Activated naive CD4-positive, alpha-beta T cell treated with anti-CD3 and anti-CD28 coated beads, Interleukin-2, amount 50 U/mL, for 24 hours (primary cell): ENCODE results near the gene RBM19.

Source experiments
- H3K27ac Mint-ChIP-seq: one replicate; pipeline ENCODE4 v1.8.0; 2021; ENCODE audit warnings: mild to moderate bottlenecking, mixed read lengths
- H3K27me3 Mint-ChIP-seq: one replicate; pipeline ENCODE4 v1.8.0; 2021; ENCODE audit warnings: mixed read lengths
- H3K36me3 Mint-ChIP-seq: one replicate; pipeline ENCODE4 v1.8.0; 2021; ENCODE audit warnings: mixed read lengths
- H3K4me1 Mint-ChIP-seq: one replicate; pipeline ENCODE4 v1.8.0; 2021; ENCODE audit warnings: mixed read lengths
- H3K4me3 Mint-ChIP-seq: one replicate; pipeline ENCODE4 v1.8.0; 2021; ENCODE audit warnings: mild to moderate bottlenecking, mixed read lengths
- H3K9me3 Mint-ChIP-seq: one replicate; pipeline ENCODE4 v1.8.0; 2021; ENCODE audit warnings: mixed read lengths

RBM19 gene

GRCh38 chr12:113948151-113948914, 17.8 kb downstream of the RBM19 start:
- Mint-ChIP-seq H3K9me3 (no peaks in the 10 kb centered on the region), H3K36me3 (peaks cover 20% of the 10 kb centered on the region)

GRCh38 chr12:113946175-113946574, 19.9 kb downstream of the RBM19 start:
- no peak overlapping the region for H3K4me3 Mint-ChIP-seq
- H3K27me3 Mint-ChIP-seq = no peaks in the 10 kb centered on the region
- H3K9me3 Mint-ChIP-seq = no peaks in the 10 kb centered on the region
- H3K27ac Mint-ChIP-seq = no peak overlapping the region
- H3K4me1 Mint-ChIP-seq = no peaks in the 10 kb centered on the region
- peaks cover 31% of the 10 kb centered on the region for H3K36me3 Mint-ChIP-seq

More at GRCh38 chr12:113948151-113948914, 17.8 kb downstream of the RBM19 start:
- Mint-ChIP-seq H3K27ac (no peak overlapping the region), H3K4me3 (no peak overlapping the region), H3K4me1 (no peaks in the 10 kb centered on the region), H3K27me3 (no peaks in the 10 kb centered on the region)

- H3K27me3 Mint-ChIP-seq = no peaks in the 10 kb centered on the region
- H3K9me3 Mint-ChIP-seq = no peaks in the 10 kb centered on the region
- peaks cover 30% of the 10 kb centered on the region for H3K36me3 Mint-ChIP-seq
- no peak overlapping the region for H3K4me3 Mint-ChIP-seq
- H3K4me1 Mint-ChIP-seq = no peaks in the 10 kb centered on the region
- no peak overlapping the region for H3K27ac Mint-ChIP-seq
These were observed 20.7 kb downstream of the RBM19 start for GRCh38 chr12:113945174-113946173.

- Mint-ChIP-seq H3K36me3 (peaks cover 31% of the 10 kb centered on the region), H3K9me3 (no peaks in the 10 kb centered on the region), H3K27me3 (no peaks in the 10 kb centered on the region), H3K4me3 (no peak overlapping the region), H3K4me1 (no peaks in the 10 kb centered on the region), H3K27ac (no peak overlapping the region)
These were observed 23.9 kb downstream of the RBM19 start for GRCh38 chr12:113942209-113942608.

- Mint-ChIP-seq H3K4me1 (no peaks in the 10 kb centered on the region), H3K27ac (no peak overlapping the region), H3K27me3 (no peaks in the 10 kb centered on the region), H3K4me3 (no peak overlapping the region), H3K36me3 (peaks cover 34% of the 10 kb centered on the region), H3K9me3 (no peaks in the 10 kb centered on the region)
These were observed 25.0 kb downstream of the RBM19 start for GRCh38 chr12:113941208-113941486.

GRCh38 chr12:113940357-113941207, 25.5 kb downstream of the RBM19 start:
- H3K4me3 Mint-ChIP-seq = no peak overlapping the region
- no peak overlapping the region for H3K27ac Mint-ChIP-seq
- peaks cover 34% of the 10 kb centered on the region for H3K36me3 Mint-ChIP-seq
- H3K4me1 Mint-ChIP-seq = no peaks in the 10 kb centered on the region
- no peaks in the 10 kb centered on the region for H3K9me3 Mint-ChIP-seq
- no peaks in the 10 kb centered on the region for H3K27me3 Mint-ChIP-seq

- Mint-ChIP-seq H3K9me3 (no peaks in the 10 kb centered on the region), H3K4me3 (no peak overlapping the region), H3K36me3 (peaks cover 37% of the 10 kb centered on the region)
These were observed 26.3 kb downstream of the RBM19 start for GRCh38 chr12:113939867-113940266.

GRCh38 chr12:113938471-113938870, 27.7 kb downstream of the RBM19 start:
- H3K36me3 Mint-ChIP-seq = peaks cover 41% of the 10 kb centered on the region
- no peaks in the 10 kb centered on the region for H3K4me1 Mint-ChIP-seq
- no peak overlapping the region for H3K27ac Mint-ChIP-seq

More at GRCh38 chr12:113939867-113940266, 26.3 kb downstream of the RBM19 start:
- Mint-ChIP-seq H3K27ac (no peak overlapping the region), H3K27me3 (no peaks in the 10 kb centered on the region), H3K4me1 (no peaks in the 10 kb centered on the region)

GRCh38 chr12:113936460-113936859, 29.7 kb downstream of the RBM19 start:
- Mint-ChIP-seq H3K36me3 (peaks cover 35% of the 10 kb centered on the region), H3K27ac (no peak overlapping the region), H3K9me3 (no peaks in the 10 kb centered on the region), H3K4me1 (no peaks in the 10 kb centered on the region), H3K4me3 (no peak overlapping the region), H3K27me3 (no peaks in the 10 kb centered on the region)

More at GRCh38 chr12:113938471-113938870, 27.7 kb downstream of the RBM19 start:
- Mint-ChIP-seq H3K4me3 (no peak overlapping the region), H3K27me3 (no peaks in the 10 kb centered on the region), H3K9me3 (no peaks in the 10 kb centered on the region)

- H3K27me3 Mint-ChIP-seq = no peaks in the 10 kb centered on the region
- peaks cover 33% of the 10 kb centered on the region for H3K36me3 Mint-ChIP-seq
- peak overlapping the region; percentile 30 for H3K27ac Mint-ChIP-seq
- peaks cover 5% of the 10 kb centered on the region for H3K4me1 Mint-ChIP-seq
- H3K4me3 Mint-ChIP-seq = no peak overlapping the region
- no peaks in the 10 kb centered on the region for H3K9me3 Mint-ChIP-seq
These were observed 30.7 kb downstream of the RBM19 start for GRCh38 chr12:113935459-113935858.

GRCh38 chr12:113934946-113935345, 31.2 kb downstream of the RBM19 start:
- no peaks in the 10 kb centered on the region for H3K27me3 Mint-ChIP-seq
- peaks cover 6% of the 10 kb centered on the region for H3K4me1 Mint-ChIP-seq
- H3K9me3 Mint-ChIP-seq = no peaks in the 10 kb centered on the region
- peak overlapping the region; percentile 30 for H3K27ac Mint-ChIP-seq
- H3K36me3 Mint-ChIP-seq = peaks cover 34% of the 10 kb centered on the region
- no peak overlapping the region for H3K4me3 Mint-ChIP-seq

GRCh38 chr12:113934060-113934814, 31.9 kb downstream of the RBM19 start:
- no peak overlapping the region for H3K27ac Mint-ChIP-seq
- no peaks in the 10 kb centered on the region for H3K9me3 Mint-ChIP-seq
- H3K36me3 Mint-ChIP-seq = peaks cover 37% of the 10 kb centered on the region
- peaks cover 13% of the 10 kb centered on the region for H3K4me1 Mint-ChIP-seq
- H3K4me3 Mint-ChIP-seq = no peak overlapping the region
- no peaks in the 10 kb centered on the region for H3K27me3 Mint-ChIP-seq

GRCh38 chr12:113933201-113933786, 32.8 kb downstream of the RBM19 start:
- no peak overlapping the region for H3K27ac Mint-ChIP-seq
- H3K36me3 Mint-ChIP-seq = peaks cover 36% of the 10 kb centered on the region
- peaks cover 16% of the 10 kb centered on the region for H3K4me1 Mint-ChIP-seq
- no peaks in the 10 kb centered on the region for H3K9me3 Mint-ChIP-seq
- H3K4me3 Mint-ChIP-seq = no peak overlapping the region
- H3K27me3 Mint-ChIP-seq = no peaks in the 10 kb centered on the region

GRCh38 chr12:113932381-113933196, 33.5 kb downstream of the RBM19 start:
- Mint-ChIP-seq H3K4me1 (peaks cover 16% of the 10 kb centered on the region), H3K27ac (no peak overlapping the region), H3K27me3 (no peaks in the 10 kb centered on the region), H3K9me3 (no peaks in the 10 kb centered on the region), H3K36me3 (peaks cover 34% of the 10 kb centered on the region), H3K4me3 (no peak overlapping the region)
